CD14-positive monocyte (primary cell): ENCODE measurements around the gene RNF123. TPM values are rescaled to one million over a fixed set of nuclear protein-coding genes. Genes with fewer than 3 reads are reported as not detected.
A peak's percentile ranks its signal among the peaks of the same experiment; 100 is the strongest.

Experiments
- DNase-seq, 3 donors: peaks; one replicate each; pipeline ENCODE4 v3.0.0-alpha.2; 2011 to 2022
- H2AFZ ChIP-seq: 2 replicates; pipeline ENCODE4 v1.6.0; 2012; ENCODE audit warnings: mild to moderate bottlenecking, low read depth, low read length, inconsistent platforms; ENCODE audit not compliant: insufficient read depth, poor library complexity, severe bottlenecking
- H3K27ac ChIP-seq, 2 donors: 1 replicate in 1 of 2; 2 replicates in 1 of 2; pipeline ENCODE4 v1.5.1; 2012 to 2013; ENCODE audit warnings: low read length in 2 of 2, control low read depth in 1 of 2, inconsistent platforms in 1 of 2, low read depth in 1 of 2, mild to moderate bottlenecking in 1 of 2
- H3K27me3 ChIP-seq, 2 donors: one replicate each; pipeline versions ENCODE4 v1.6.0 to v1.6.1; 2011 to 2013; ENCODE audit warnings: low read length in 2 of 2; ENCODE audit not compliant: control insufficient read depth in 2 of 2, insufficient read depth in 2 of 2
- H3K36me3 ChIP-seq, 2 donors: replicated peaks in 1 of 2; 1 replicate in 1 of 2; 2 replicates in 1 of 2; pipeline versions ENCODE4 v1.5.1 to v1.6.1; 2012 to 2013; ENCODE audit warnings: low read length in 2 of 2, control low read depth in 1 of 2, inconsistent platforms in 1 of 2, mild to moderate bottlenecking in 1 of 2; ENCODE audit not compliant: insufficient read depth in 2 of 2, control insufficient read depth in 1 of 2
- H3K4me1 ChIP-seq, 2 donors: 1 replicate in 1 of 2; 2 replicates in 1 of 2; pipeline versions ENCODE4 v1.5.1 to v1.6.1; 2012 to 2013; ENCODE audit warnings: low read length in 2 of 2, control low read depth in 1 of 2, inconsistent platforms in 1 of 2, mild to moderate bottlenecking in 1 of 2, moderate library complexity in 1 of 2; ENCODE audit not compliant: insufficient read depth in 2 of 2, control insufficient read depth in 1 of 2
- H3K4me2 ChIP-seq: replicated peaks from 2 replicates; pipeline ENCODE3; 2012; ENCODE audit warnings: low read length, moderate library complexity, mild to moderate bottlenecking; ENCODE audit not compliant: poor library complexity, severe bottlenecking; ENCODE audit errors: extremely low read depth
- H3K4me3 ChIP-seq, 3 experiments: fragments of 200-600 bp in 1 of 3; sonication (generic) in 1 of 3; replicated peaks in 1 of 3; 1 replicate in 2 of 3; 2 replicates in 1 of 3; pipeline ENCODE4 v1.5.1; 2011 to 2013; ENCODE audit warnings: low read length in 3 of 3, mild to moderate bottlenecking in 3 of 3, control low read depth in 2 of 3, low read depth in 2 of 3, inconsistent platforms in 1 of 3, moderate library complexity in 1 of 3
- H3K79me2 ChIP-seq: 2 replicates; pipeline ENCODE4 v1.6.0; 2012; ENCODE audit warnings: mild to moderate bottlenecking, control low read depth, inconsistent platforms, low read length, moderate library complexity; ENCODE audit not compliant: insufficient read depth
- H3K9ac ChIP-seq: 2 replicates; pipeline ENCODE4 v1.6.0; 2017; ENCODE audit warnings: low read length, mild to moderate bottlenecking; ENCODE audit not compliant: insufficient read depth, poor library complexity, severe bottlenecking
- H3K9me3 ChIP-seq, 2 donors: replicated peaks in 1 of 2; 1 replicate in 1 of 2; 2 replicates in 1 of 2; pipeline versions ENCODE4 v1.5.1 to v1.6.1; 2012 to 2013; ENCODE audit warnings: low read length in 2 of 2, control low read depth in 1 of 2; ENCODE audit not compliant: control insufficient read depth in 1 of 2, insufficient read depth in 1 of 2
- H4K20me1 ChIP-seq: 2 replicates; pipeline ENCODE4 v1.6.0; 2012; ENCODE audit warnings: mild to moderate bottlenecking, low read length, control low read depth, moderate library complexity; ENCODE audit not compliant: insufficient read depth
- H3K27ac Mint-ChIP-seq, 7 donors: one replicate each; pipeline ENCODE4 v1.8.0; 2020; ENCODE audit warnings: mild to moderate bottlenecking in 7 of 7, mixed read lengths in 7 of 7, moderate library complexity in 6 of 7, inconsistent platforms in 2 of 7
- H3K27me3 Mint-ChIP-seq, 3 donors: one replicate each; pipeline ENCODE4 v1.8.0; 2021 to 2022; ENCODE audit warnings: low read depth in 3 of 3, mild to moderate bottlenecking in 3 of 3, mixed read lengths in 3 of 3, moderate library complexity in 3 of 3, inconsistent platforms in 1 of 3
- H3K36me3 Mint-ChIP-seq, 2 donors: one replicate each; pipeline ENCODE4 v1.8.0; 2020; ENCODE audit warnings: mixed read lengths in 2 of 2, inconsistent platforms in 1 of 2, mild to moderate bottlenecking in 1 of 2
- H3K4me1 Mint-ChIP-seq: one replicate; pipeline ENCODE4 v1.8.0; 2020; ENCODE audit warnings: mild to moderate bottlenecking, mixed read lengths
- H3K4me3 Mint-ChIP-seq, 2 donors: one replicate each; pipeline ENCODE4 v1.8.0; 2020; ENCODE audit warnings: mild to moderate bottlenecking in 2 of 2, mixed read lengths in 2 of 2, moderate library complexity in 1 of 2
- H3K9me3 Mint-ChIP-seq, 7 donors: one replicate each; pipeline ENCODE4 v1.8.0; 2020 to 2022; ENCODE audit warnings: mixed read lengths in 7 of 7, mild to moderate bottlenecking in 6 of 7, moderate library complexity in 6 of 7, inconsistent platforms in 2 of 7
- WGBS: methylation state at CpG from one replicate; pipeline ENCODE4 v1.1.5; 2013; ENCODE audit warnings: missing lambda C conversion rate; ENCODE audit not compliant: insufficient coverage; 5-methylcytosine and 5-hydroxymethylcytosine counted together
- intact Hi-C, 2 donors: fragments of 100-400 bp; cut with micrococcal nuclease; formaldehyde crosslinking; loops; one replicate each; pipeline versions ENCODE4 v1.15.0 to v1.15.1; 2023
- polyA plus RNA-seq, 3 donors: library from polyadenylated mRNA; depleted of rRNA in 1 of 3; unstranded in 2 of 3; stranded (reverse) in 1 of 3; fragments of 300-500 nt in 2 of 3; fragments of >200 nt in 1 of 3; fragmentation: Illumina TruSeq in 2 of 3; gene quantifications; 1 replicate in 2 of 3; 2 replicates in 1 of 3; pipeline ENCODE4 v1.2.3, GENCODE V29; 2012 to 2021
- TF ChIP-seq, protein P1 (sequence below): fragments of 200-600 bp; IDR thresholded peaks from one replicate; pipeline ENCODE4 v1.8.0; 2022; ENCODE audit warnings: antibody characterized with exemption, mild to moderate bottlenecking

Gene RNF123
- polyA plus RNA-seq, 3 donors: 11.1 to 46.2 (median 15.7) TPM

DNA sequence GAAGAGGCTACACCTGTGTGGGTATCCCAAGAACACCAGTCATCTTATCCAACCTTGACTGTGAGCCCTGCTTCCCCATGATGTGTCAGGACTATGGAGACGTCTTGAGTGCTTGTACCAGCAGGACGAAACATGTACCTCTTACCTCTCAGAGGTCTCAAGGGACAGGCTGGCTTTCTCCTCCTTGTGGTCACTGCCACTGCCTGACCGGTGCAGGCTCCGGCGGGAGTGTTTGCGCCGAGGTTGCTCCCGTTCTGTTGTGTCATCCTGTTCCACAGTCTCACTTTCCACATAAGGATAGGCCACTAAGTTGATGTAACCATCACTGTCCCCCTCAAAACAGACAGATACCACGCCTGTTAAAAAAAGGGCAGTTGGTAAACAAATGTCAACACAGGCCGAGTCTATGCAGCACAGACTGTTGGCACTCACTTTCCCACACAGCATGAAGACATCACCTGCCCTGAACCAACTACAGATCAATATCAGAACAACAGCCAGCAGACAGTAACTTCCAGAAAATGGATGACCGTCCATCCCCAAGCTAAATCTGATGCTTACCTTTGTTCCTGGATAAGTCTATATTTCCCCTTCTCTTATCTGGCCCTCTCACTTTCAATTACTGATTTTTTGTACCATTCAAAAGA lies 48.8 kb downstream of the RNF123 start:
- peaks cover 45 to 74% of the 10 kb centered on the region in 2 donors for H3K36me3 Mint-ChIP-seq
- whole genome bisulfite sequencing: 97% methylated on average over 8 of the region's 11 CpGs

DNA sequence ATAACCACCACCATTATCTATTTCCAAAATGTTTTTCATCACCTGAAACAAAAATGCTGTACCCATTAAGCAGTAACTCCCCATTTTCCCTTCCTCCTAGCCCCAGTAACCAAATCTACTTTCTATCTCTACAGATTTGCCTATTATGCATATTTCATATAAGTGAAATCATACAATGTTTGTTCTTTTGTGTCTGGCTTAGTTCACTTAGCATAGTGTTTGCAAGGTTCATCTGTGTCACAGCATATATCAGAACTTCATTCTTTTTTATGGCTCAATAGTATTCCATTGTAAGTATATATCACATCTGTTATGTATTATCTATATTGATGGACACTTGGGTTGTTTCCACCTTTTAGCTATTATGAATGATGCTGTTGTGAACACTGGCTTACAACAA lies 51.1 kb downstream of the RNF123 start:
- no peak overlapping the region for H3K27ac Mint-ChIP-seq

More for the DNA sequence above, 48.8 kb downstream of the RNF123 start:
- H3K27ac ChIP-seq: no peak overlapping the region
- peaks cover 0 to 3% (median 0%) of the 10 kb centered on the region in 3 donors for H3K27me3 Mint-ChIP-seq
- H3K4me3 ChIP-seq: no peak overlapping the region
- peaks cover 54 to 79% of the 10 kb centered on the region in 2 donors for H3K36me3 ChIP-seq
- no peak overlapping the region for H3K4me3 Mint-ChIP-seq
- peaks cover 38% of the 10 kb centered on the region for H4K20me1 ChIP-seq
- no peaks in the 10 kb centered on the region for H3K27me3 ChIP-seq
- peaks cover 12 to 13% of the 10 kb centered on the region in 2 donors for H3K4me1 ChIP-seq
- no peak overlapping the region for H3K4me2 ChIP-seq
- H3K9ac ChIP-seq: no peak overlapping the region
- H3K9me3 ChIP-seq: no peaks in the 10 kb centered on the region
- H2AFZ ChIP-seq: no peak overlapping the region
- peak overlapping the region in 2 of 7 donors; percentile 18 to 65 for H3K27ac Mint-ChIP-seq
- H3K4me1 Mint-ChIP-seq: peaks cover 16% of the 10 kb centered on the region
- DNase-seq: no peak
- peaks cover 9% of the 10 kb centered on the region for H3K79me2 ChIP-seq
- intact Hi-C loops: no loop called here
- no peaks in the 10 kb centered on the region for H3K9me3 Mint-ChIP-seq
- TF ChIP-seq, protein P1, sequence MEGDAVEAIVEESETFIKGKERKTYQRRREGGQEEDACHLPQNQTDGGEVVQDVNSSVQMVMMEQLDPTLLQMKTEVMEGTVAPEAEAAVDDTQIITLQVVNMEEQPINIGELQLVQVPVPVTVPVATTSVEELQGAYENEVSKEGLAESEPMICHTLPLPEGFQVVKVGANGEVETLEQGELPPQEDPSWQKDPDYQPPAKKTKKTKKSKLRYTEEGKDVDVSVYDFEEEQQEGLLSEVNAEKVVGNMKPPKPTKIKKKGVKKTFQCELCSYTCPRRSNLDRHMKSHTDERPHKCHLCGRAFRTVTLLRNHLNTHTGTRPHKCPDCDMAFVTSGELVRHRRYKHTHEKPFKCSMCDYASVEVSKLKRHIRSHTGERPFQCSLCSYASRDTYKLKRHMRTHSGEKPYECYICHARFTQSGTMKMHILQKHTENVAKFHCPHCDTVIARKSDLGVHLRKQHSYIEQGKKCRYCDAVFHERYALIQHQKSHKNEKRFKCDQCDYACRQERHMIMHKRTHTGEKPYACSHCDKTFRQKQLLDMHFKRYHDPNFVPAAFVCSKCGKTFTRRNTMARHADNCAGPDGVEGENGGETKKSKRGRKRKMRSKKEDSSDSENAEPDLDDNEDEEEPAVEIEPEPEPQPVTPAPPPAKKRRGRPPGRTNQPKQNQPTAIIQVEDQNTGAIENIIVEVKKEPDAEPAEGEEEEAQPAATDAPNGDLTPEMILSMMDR: no peak

More for the DNA sequence above, 51.1 kb downstream of the RNF123 start:
- Mint-ChIP-seq H3K4me3 (no peak overlapping the region), H3K27me3 (peaks cover 0 to 3% (median 0%) of the 10 kb centered on the region in 3 donors), H3K4me1 (no peaks in the 10 kb centered on the region), H3K9me3 (no peaks in the 10 kb centered on the region), H3K36me3 (peaks cover 44 to 74% of the 10 kb centered on the region in 2 donors)
- Histone ChIP-seq H3K27me3 (no peaks in the 10 kb centered on the region), H3K27ac (no peak overlapping the region), H3K36me3 (peaks cover 48 to 85% of the 10 kb centered on the region in 2 donors), H3K9ac (no peak overlapping the region), H3K79me2 (peaks cover 12% of the 10 kb centered on the region), H3K9me3 (no peaks in the 10 kb centered on the region), H3K4me3 (no peak overlapping the region), H3K4me2 (no peak overlapping the region), H3K4me1 (no peaks in the 10 kb centered on the region), H2AFZ (no peak overlapping the region), H4K20me1 (peaks cover 40% of the 10 kb centered on the region)
- no peak for DNase-seq
- intact Hi-C loops: no loop called here
- TF ChIP-seq, protein P1: no peak
